Nephron (organoid): ENCODE results near the gene KASH5.

ENCODE experiments used
- H3K27ac Mint-ChIP-seq, 3 experiments: 2 replicates each; pipeline ENCODE4 v1.8.0; 2020; ENCODE audit warnings: mixed read lengths in 3 of 3, mild to moderate bottlenecking in 2 of 3, moderate library complexity in 1 of 3
- H3K27me3 Mint-ChIP-seq: 2 replicates; pipeline ENCODE4 v1.8.0; 2021; ENCODE audit warnings: low read depth, mild to moderate bottlenecking, moderate library complexity, mixed read lengths
- H3K36me3 Mint-ChIP-seq: 2 replicates; pipeline ENCODE4 v1.8.0; 2020; ENCODE audit warnings: low read depth, mixed read lengths
- H3K4me1 Mint-ChIP-seq: 2 replicates; pipeline ENCODE4 v1.8.0; 2020; ENCODE audit warnings: mixed read lengths
- H3K4me3 Mint-ChIP-seq, 3 experiments: 2 replicates each; pipeline ENCODE4 v1.8.0; 2020; ENCODE audit warnings: mild to moderate bottlenecking in 3 of 3, mixed read lengths in 3 of 3, moderate library complexity in 2 of 3
- H3K9me3 Mint-ChIP-seq: 2 replicates; pipeline ENCODE4 v1.8.0; 2020; ENCODE audit warnings: mixed read lengths
- CTCF ChIP-seq, 3 experiments: fragments of 200-600 bp; sonication (generic); IDR thresholded peaks; one replicate each; pipeline ENCODE4 v1.5.0; 2021; ENCODE audit warnings: antibody characterized with exemption in 3 of 3; ENCODE audit not compliant: unreplicated experiment in 3 of 3

Gene KASH5

DNA sequence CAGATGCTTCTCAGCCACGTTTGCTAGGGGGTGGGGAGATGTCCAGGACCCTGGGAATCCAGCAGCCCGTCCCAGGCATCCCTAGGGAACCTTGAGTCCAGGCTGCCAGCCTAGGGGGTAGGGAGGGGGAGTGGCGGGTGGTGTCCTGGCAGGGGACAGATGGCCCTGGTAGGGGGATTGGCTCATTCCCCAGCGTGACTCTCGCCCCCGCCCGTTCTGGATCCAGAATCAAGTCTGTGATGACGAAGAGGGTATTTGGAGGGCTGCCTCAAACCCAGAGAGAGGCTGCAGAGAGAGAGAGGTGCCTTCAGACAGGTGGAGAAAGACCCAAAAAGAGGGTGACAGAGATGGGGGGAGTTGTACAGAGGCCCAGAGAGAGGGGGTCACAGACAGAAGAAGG, 49.2 kb downstream of the KASH5 start:
- peaks cover 4% of the 10 kb centered on the region for H3K9me3 Mint-ChIP-seq
- H3K27me3 Mint-ChIP-seq: peaks cover 100% of the 10 kb centered on the region
- no peak overlapping the region for H3K27ac Mint-ChIP-seq
- H3K4me3 Mint-ChIP-seq: no peak overlapping the region
- no peak for TF ChIP-seq CTCF (IDR thresholded peaks at IDR 0.05; ENCODE audit: unreplicated experiment in 3 of 3)
- peaks cover 4% of the 10 kb centered on the region for H3K36me3 Mint-ChIP-seq
- peaks cover 24% of the 10 kb centered on the region for H3K4me1 Mint-ChIP-seq

DNA sequence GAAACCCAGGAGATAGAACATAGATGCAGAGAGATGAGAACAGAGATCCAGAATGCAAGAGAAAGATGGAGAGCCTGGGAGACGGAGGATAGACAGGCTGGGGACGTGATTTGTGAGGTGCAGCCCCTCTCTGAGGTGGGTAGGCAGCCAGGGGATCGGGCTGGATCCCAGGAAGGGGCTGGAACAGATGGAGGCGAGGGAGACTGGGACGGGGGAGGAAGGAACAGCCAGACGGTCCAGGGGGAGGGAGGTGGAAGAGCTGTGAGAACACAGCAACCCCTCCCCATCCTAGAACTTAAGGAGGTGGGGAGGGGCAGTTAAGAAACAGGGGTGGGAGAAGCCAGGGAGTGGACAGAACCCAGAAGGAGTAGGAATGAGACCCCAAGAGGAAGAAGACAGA, 50.2 kb downstream of the KASH5 start:
- peaks cover 3% of the 10 kb centered on the region for H3K9me3 Mint-ChIP-seq
- H3K4me3 Mint-ChIP-seq: peak overlapping the region; percentile 0 to 48 (median 14)

DNA sequence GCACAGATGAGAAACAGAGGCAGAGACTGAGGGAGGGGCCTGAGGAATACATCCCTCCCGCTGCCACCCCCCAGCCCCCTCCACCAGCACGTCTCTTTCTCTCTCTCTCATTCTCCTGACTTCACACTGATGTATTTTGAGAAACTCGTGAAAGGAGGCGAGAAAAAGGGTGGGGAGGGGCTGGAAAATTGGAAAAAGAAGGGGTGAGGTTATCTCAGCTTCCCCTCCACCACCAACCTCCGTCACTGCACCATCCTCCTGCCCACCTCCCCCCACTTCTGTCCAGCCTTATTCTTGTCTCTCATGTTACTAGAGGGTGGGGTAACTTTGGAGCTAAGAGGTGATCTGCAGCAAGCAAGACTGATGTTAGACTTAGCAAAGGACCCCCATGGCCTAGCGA, 51.8 kb downstream of the KASH5 start:
- peaks cover 89% of the 10 kb centered on the region for H3K27me3 Mint-ChIP-seq
- H3K9me3 Mint-ChIP-seq: no peaks in the 10 kb centered on the region
- no peak for TF ChIP-seq CTCF (IDR thresholded peaks at IDR 0.05; ENCODE audit: unreplicated experiment in 3 of 3)
- H3K36me3 Mint-ChIP-seq: no peaks in the 10 kb centered on the region
- no peak overlapping the region for H3K27ac Mint-ChIP-seq
- H3K4me1 Mint-ChIP-seq: peaks cover 27% of the 10 kb centered on the region
- peak overlapping the region; percentile 31 to 43 (median 43) for H3K4me3 Mint-ChIP-seq

More for the DNA sequence above, 50.2 kb downstream of the KASH5 start:
- no peak for TF ChIP-seq CTCF (IDR thresholded peaks at IDR 0.05; ENCODE audit: unreplicated experiment in 3 of 3)
- peaks cover 3% of the 10 kb centered on the region for H3K36me3 Mint-ChIP-seq
- peaks cover 100% of the 10 kb centered on the region for H3K27me3 Mint-ChIP-seq
- H3K4me1 Mint-ChIP-seq: peaks cover 27% of the 10 kb centered on the region
- H3K27ac Mint-ChIP-seq: no peak overlapping the region

GRCh38 chr19:49440439-49441209, 52.6 kb downstream of the KASH5 start:
- H3K9me3 Mint-ChIP-seq: no peaks in the 10 kb centered on the region
- peak overlapping the region in 1 of 3 experiments; percentile 26 for H3K27ac Mint-ChIP-seq
- TF ChIP-seq CTCF (IDR thresholded peaks at IDR 0.05; ENCODE audit: unreplicated experiment in 3 of 3): no peak

GRCh38 chr19:49441210-49441959, 53.3 kb downstream of the KASH5 start, which contains the start of gene SLC17A7:
SLC17A7 (minus strand) TSS chr19:49441527; CDS start chr19:49441379, 148 bp downstream.
- H3K36me3 Mint-ChIP-seq: peaks cover under 1% of the 10 kb centered on the region
- H3K27me3 Mint-ChIP-seq: peaks cover 77% of the 10 kb centered on the region
- H3K4me1 Mint-ChIP-seq: peaks cover 27% of the 10 kb centered on the region
- H3K9me3 Mint-ChIP-seq: no peaks in the 10 kb centered on the region
- H3K27ac Mint-ChIP-seq: peak within 1 kb of the TSS; percentile 44 to 88 (median 73)
- no peak for TF ChIP-seq CTCF (IDR thresholded peaks at IDR 0.05; ENCODE audit: unreplicated experiment in 3 of 3)
- peak within 1 kb of the TSS; percentile 79 to 83 (median 82) for H3K4me3 Mint-ChIP-seq

More at GRCh38 chr19:49440439-49441209, 52.6 kb downstream of the KASH5 start:
- Mint-ChIP-seq H3K27me3 (peaks cover 85% of the 10 kb centered on the region), H3K4me3 (peak overlapping the region; percentile 77 to 83 (median 79)), H3K4me1 (peaks cover 27% of the 10 kb centered on the region), H3K36me3 (no peaks in the 10 kb centered on the region)
